DND-41 (cell line): ENCODE measurements around the gene DRAP1.

ENCODE experiments used
- ATAC-seq: fragments of 200-7000 bp; cut with Tn5 transposase; 3 replicates; pipeline ENCODE4 v1.9.1; 2021; ENCODE audit warnings: low read depth; ENCODE audit not compliant: insufficient read depth
- DNase-seq: peaks from one replicate; pipeline ENCODE4 v3.0.0-alpha.2; 2020
- H2AFZ ChIP-seq: 2 replicates; pipeline ENCODE4 v1.6.0; 2012; ENCODE audit warnings: low read depth, low read length
- H3K27ac ChIP-seq: 2 replicates; pipeline ENCODE4 v1.5.1; 2012; ENCODE audit warnings: low read length, inconsistent platforms
- H3K27me3 ChIP-seq: fragments of 200-600 bp; sonication (generic); 2 replicates; pipeline ENCODE4 v1.6.0; 2012; ENCODE audit warnings: low read length, mild to moderate bottlenecking, inconsistent platforms; ENCODE audit not compliant: insufficient read depth, poor library complexity
- H3K36me3 ChIP-seq: 2 replicates; pipeline ENCODE4 v1.5.1; 2012; ENCODE audit warnings: low read length, inconsistent platforms; ENCODE audit not compliant: insufficient read depth
- H3K4me1 ChIP-seq: 2 replicates; pipeline ENCODE4 v1.5.1; 2012; ENCODE audit warnings: mild to moderate bottlenecking, low read length; ENCODE audit not compliant: insufficient read depth
- H3K4me2 ChIP-seq: 2 replicates; pipeline ENCODE4 v1.6.0; 2012; ENCODE audit warnings: mild to moderate bottlenecking, moderate library complexity, low read length, inconsistent platforms; ENCODE audit not compliant: insufficient read depth
- H3K4me3 ChIP-seq, 2 experiments: fragments of 200-600 bp in 1 of 2; shearing (Covaris generic) in 1 of 2; 2 replicates each; pipeline ENCODE4 v1.5.1; 2012 to 2016; ENCODE audit warnings: inconsistent platforms in 2 of 2, low read length in 2 of 2, mild to moderate bottlenecking in 2 of 2, low read depth in 1 of 2, moderate library complexity in 1 of 2
- H3K79me2 ChIP-seq: 2 replicates; pipeline ENCODE4 v1.6.0; 2012; ENCODE audit warnings: low read length, inconsistent platforms; ENCODE audit not compliant: insufficient read depth
- H3K9ac ChIP-seq: 2 replicates; pipeline ENCODE4 v1.6.0; 2012; ENCODE audit warnings: low read depth, mild to moderate bottlenecking, inconsistent platforms, low read length, moderate library complexity
- H3K9me3 ChIP-seq: 2 replicates; pipeline ENCODE4 v1.5.1; 2012; ENCODE audit warnings: low read length, moderate library complexity, mild to moderate bottlenecking, inconsistent platforms; ENCODE audit not compliant: insufficient read depth, severe bottlenecking
- H4K20me1 ChIP-seq: 2 replicates; pipeline ENCODE4 v1.6.0; 2012; ENCODE audit warnings: low read length; ENCODE audit not compliant: insufficient read depth
- EZH2 ChIP-seq: IDR thresholded peaks from 3 replicates; pipeline ENCODE4 v1.6.1; 2012; ENCODE audit warnings: borderline replicate concordance, low read depth, mild to moderate bottlenecking, moderate library complexity, low read length, inconsistent platforms; ENCODE audit not compliant: severe bottlenecking
- TF ChIP-seq, protein P1 (sequence below): IDR thresholded peaks from 2 replicates; pipeline ENCODE4 v1.5.1; 2012; ENCODE audit warnings: borderline replicate concordance, low read length, moderate library complexity, mild to moderate bottlenecking; ENCODE audit not compliant: poor library complexity, severe bottlenecking; ENCODE audit errors: extremely low read depth

Gene DRAP1

DNA sequence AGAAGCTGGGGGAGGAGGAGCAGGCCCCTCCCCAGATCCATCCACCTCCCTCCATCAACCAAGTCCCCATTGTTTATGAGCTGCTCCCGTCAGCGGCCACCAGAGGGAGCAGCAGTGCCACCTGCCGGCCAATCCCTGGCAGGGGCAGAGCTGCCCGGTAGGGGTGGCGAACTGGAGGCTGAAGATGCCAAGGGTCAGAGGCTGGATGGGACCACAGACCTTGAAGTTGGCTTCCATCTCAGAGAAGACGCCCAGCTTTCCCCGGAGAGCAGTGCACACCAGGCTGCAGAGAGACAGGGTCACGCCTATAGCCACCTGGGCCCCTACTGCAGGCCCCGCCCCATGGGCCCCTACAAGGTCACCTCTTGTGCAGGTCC is 34.5 kb upstream of the DRAP1 start:
- H3K27ac ChIP-seq: 0 out of 2 replicates have a peak overlapping the region, but pooled peaks have one; percentile 8
- peak overlapping the region; percentile 41 for H3K4me2 ChIP-seq
- H3K4me1 ChIP-seq: peaks cover 49% of the 10 kb centered on the region
- ATAC-seq (peak; percentile 57), DNase-seq (peak; percentile 80)
- H3K36me3 ChIP-seq: peaks cover 57% of the 10 kb centered on the region
- no peaks in the 10 kb centered on the region for H3K27me3 ChIP-seq
- H3K4me3 ChIP-seq: no peak overlapping the region
- no peak for TF ChIP-seq EZH2
- TF ChIP-seq, protein P1, sequence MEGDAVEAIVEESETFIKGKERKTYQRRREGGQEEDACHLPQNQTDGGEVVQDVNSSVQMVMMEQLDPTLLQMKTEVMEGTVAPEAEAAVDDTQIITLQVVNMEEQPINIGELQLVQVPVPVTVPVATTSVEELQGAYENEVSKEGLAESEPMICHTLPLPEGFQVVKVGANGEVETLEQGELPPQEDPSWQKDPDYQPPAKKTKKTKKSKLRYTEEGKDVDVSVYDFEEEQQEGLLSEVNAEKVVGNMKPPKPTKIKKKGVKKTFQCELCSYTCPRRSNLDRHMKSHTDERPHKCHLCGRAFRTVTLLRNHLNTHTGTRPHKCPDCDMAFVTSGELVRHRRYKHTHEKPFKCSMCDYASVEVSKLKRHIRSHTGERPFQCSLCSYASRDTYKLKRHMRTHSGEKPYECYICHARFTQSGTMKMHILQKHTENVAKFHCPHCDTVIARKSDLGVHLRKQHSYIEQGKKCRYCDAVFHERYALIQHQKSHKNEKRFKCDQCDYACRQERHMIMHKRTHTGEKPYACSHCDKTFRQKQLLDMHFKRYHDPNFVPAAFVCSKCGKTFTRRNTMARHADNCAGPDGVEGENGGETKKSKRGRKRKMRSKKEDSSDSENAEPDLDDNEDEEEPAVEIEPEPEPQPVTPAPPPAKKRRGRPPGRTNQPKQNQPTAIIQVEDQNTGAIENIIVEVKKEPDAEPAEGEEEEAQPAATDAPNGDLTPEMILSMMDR: peak; percentile 100
- peaks cover 15% of the 10 kb centered on the region for H4K20me1 ChIP-seq
- H3K9me3 ChIP-seq: no peaks in the 10 kb centered on the region
- no peak overlapping the region for H2AFZ ChIP-seq
- no peak overlapping the region for H3K9ac ChIP-seq
- H3K79me2 ChIP-seq: peaks cover 21% of the 10 kb centered on the region

DNA sequence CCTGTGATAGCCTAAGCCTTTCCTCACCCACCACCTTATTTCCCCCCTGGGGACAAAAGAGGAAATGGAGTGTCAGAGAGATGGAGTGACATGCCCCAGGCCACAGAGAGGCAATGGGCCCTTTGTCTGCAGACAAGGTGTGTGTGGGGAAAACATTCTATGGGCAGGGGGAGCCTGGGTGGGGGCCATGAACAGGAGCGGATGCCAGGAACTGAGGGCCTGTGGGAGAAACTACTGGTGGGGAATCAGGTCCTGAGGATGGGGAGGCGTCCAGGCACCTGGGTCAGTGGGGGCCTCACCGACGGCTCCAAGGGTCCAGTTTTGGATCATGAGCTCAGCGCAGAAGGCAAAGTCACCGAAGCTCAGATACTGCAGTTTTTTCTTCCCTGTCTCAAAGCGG is 34.0 kb upstream of the DRAP1 start:
- Histone ChIP-seq H3K27me3 (no peaks in the 10 kb centered on the region), H3K27ac (no peak overlapping the region), H3K79me2 (peaks cover 21% of the 10 kb centered on the region), H3K4me1 (peaks cover 53% of the 10 kb centered on the region), H3K9me3 (no peaks in the 10 kb centered on the region), H3K9ac (no peak overlapping the region), H3K4me2 (peak overlapping the region; percentile 41; the same call in 1 of the 2 replicates), H3K36me3 (peaks cover 57% of the 10 kb centered on the region), H4K20me1 (peaks cover 15% of the 10 kb centered on the region), H3K4me3 (no peak overlapping the region), H2AFZ (no peak overlapping the region)
- no peak for TF ChIP-seq EZH2
- TF ChIP-seq, protein P1: no peak
- ATAC-seq: no peak
- no peak for DNase-seq

DNA sequence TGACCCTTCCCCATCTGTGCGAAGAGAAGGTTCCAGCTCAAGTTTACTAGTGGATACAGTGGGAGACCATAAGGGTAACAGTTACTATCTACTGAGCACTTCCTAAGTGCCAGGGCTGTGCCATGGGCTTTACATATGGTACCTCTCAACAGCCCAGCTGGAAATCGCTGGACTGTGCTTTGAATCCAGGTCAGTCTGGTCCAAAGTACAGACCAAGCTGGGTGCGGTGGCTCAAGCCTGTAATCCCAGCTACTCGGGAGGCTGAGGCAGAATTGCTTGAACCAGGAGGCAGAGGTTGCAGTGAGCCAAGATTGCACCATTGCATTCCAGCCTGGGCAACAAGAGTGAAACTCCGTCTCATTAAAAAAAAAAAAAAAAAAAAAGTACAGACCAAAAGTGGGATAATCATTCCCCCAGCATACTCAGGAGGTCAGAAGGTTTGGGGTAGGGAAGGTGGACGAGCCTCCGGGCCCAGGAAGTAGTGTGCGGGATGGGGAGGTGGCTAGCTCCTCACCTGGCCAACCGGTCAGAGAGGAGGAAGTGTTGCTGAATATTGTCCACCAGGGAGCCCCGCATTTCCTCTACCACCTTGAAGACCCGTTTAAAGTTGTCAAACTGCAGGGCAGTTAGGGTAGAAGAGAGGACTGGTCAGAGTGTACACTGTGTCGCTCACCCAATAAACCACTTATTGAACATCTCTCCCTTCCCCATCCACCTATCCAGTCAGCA is 33.3 kb upstream of the DRAP1 start:
- Histone ChIP-seq H4K20me1 (peaks cover 13% of the 10 kb centered on the region), H2AFZ (no peak overlapping the region), H3K4me1 (peaks cover 59% of the 10 kb centered on the region), H3K9ac (no peak overlapping the region), H3K27me3 (no peaks in the 10 kb centered on the region), H3K4me3 (no peak overlapping the region), H3K36me3 (peaks cover 57% of the 10 kb centered on the region), H3K27ac (no peak overlapping the region), H3K4me2 (no peak overlapping the region), H3K79me2 (peaks cover 23% of the 10 kb centered on the region), H3K9me3 (no peaks in the 10 kb centered on the region)
- no peak for DNase-seq
- no peak for TF ChIP-seq EZH2
- TF ChIP-seq, protein P1: no peak
- no peak for ATAC-seq
